ENCODE results near the gene UTS2R. TPM values are rescaled to one million over a fixed set of nuclear protein-coding genes. Genes with fewer than 3 reads are reported as not detected.

Gene UTS2R
- polyA plus RNA-seq (2011; rRNA removed) (not detected in 2 replicates), polyA minus RNA-seq (2011; rRNA and poly(A)+ RNA removed) (not detected in 2 replicates)

DNA sequence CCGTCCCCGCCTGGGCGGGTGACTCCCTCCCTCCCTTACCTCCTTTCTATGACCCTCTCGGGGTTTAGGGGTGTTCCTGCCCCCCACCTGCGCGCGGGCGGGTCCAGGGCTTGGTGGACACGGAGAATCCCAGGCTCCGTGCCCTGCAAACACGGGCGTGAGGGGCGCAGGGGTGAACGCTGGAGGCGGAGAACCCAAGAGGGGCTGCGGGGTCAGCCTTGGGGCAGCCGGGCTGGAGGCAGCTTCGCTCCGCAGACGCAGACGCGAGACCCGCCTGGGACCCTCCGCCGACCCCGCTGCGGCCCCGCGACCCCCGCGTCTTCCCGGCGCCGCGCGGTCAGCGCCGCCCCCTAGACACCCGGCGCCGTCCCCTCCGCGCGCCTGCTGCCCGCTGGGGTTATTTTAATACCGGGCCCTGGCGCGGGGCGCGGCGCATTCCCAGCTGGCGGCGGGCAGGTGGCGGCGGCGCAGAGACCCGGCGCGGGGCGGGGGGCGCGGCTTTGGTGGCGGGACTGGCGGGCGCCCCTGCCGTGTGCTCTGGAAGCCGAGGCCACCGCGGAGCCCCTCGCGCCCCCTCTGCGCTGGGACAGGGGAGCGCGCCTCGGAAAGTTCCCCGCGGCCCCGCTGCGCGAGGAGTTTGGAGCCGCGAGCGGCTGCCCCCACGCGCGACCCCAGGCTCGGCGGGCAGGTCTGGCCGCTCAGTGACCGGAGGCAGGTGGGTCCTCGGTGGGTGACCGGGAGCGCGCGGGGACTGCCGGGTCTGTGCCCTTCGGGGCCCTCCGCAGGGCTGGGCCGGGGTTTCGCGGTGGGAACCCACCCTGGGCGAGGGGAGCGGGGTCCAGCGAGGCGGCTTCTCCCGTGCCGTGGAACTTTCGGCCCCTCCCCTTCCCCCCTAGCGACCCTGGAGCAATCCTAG lies at the start of gene UTS2R:
UTS2R (plus strand) TSS at position 433 of the 916 bp plus-strand sequence. CDS start 2,560 bp downstream, outside the sequence.
- Histone ChIP-seq H3K9me3 (ENCODE audit: control insufficient read depth, insufficient read depth, low read length) (peaks cover 4% of the 10 kb centered on the region; the same call in 1 of the 2 replicates), H3K27ac (ENCODE audit: low read depth, low read length) (no peak within 1 kb of the TSS), H3K4me3 (ENCODE audit: low read depth, low read length) (peak within 1 kb of the TSS; percentile 40), H3K27me3 (ENCODE audit: control insufficient read depth, insufficient read depth, low read length) (peaks cover 61% of the 10 kb centered on the region)
- no peak for DNase-seq (ENCODE audit: low read depth, low spot score)
- CTCF ChIA-PET = no interaction called here
- TF ChIP-seq, protein P1, sequence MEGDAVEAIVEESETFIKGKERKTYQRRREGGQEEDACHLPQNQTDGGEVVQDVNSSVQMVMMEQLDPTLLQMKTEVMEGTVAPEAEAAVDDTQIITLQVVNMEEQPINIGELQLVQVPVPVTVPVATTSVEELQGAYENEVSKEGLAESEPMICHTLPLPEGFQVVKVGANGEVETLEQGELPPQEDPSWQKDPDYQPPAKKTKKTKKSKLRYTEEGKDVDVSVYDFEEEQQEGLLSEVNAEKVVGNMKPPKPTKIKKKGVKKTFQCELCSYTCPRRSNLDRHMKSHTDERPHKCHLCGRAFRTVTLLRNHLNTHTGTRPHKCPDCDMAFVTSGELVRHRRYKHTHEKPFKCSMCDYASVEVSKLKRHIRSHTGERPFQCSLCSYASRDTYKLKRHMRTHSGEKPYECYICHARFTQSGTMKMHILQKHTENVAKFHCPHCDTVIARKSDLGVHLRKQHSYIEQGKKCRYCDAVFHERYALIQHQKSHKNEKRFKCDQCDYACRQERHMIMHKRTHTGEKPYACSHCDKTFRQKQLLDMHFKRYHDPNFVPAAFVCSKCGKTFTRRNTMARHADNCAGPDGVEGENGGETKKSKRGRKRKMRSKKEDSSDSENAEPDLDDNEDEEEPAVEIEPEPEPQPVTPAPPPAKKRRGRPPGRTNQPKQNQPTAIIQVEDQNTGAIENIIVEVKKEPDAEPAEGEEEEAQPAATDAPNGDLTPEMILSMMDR (IDR thresholded peaks at IDR 0.05; ENCODE audit: low read depth, low read length) = no peak
- POLR2A ChIA-PET = no interaction called here

DNA sequence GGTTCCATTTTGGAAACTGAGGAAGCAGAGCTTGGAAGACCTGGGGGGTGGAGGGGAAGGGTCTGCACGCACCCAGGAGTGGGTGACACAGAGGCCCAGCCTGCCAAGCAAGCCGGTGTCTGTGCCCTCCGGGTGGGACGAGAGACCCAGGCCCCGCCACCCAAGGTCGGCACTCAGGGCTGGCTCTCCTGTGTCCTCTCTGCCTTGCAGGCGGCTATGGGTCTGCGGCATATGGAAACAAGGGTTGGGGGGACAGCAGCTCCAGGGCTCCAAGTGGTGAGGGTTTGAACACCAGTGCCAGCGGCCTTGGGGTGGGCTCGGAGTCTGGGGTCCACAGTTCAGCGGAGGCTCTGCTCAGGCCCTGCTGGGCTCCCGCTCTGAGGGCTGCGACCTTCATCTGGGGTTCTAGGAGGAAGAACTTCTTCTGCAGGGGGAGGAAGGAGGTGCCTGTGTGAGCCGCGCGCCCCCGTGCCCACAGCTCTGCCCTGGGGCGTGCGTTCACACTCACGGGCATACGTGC lies 49.6 kb upstream of the UTS2R start:
- no peak for DNase-seq (ENCODE audit: low read depth, low spot score)
- Histone ChIP-seq H3K9me3 (ENCODE audit: control insufficient read depth, insufficient read depth, low read length) (peaks cover 32% of the 10 kb centered on the region), H3K27ac (ENCODE audit: low read depth, low read length) (no peak overlapping the region), H3K4me3 (ENCODE audit: low read depth, low read length) (no peak overlapping the region), H3K27me3 (ENCODE audit: control insufficient read depth, insufficient read depth, low read length) (peaks cover 9% of the 10 kb centered on the region)
- ChIA-PET CTCF (no interaction called here), POLR2A (no interaction called here)
- TF ChIP-seq, protein P1 (IDR thresholded peaks at IDR 0.05; ENCODE audit: low read depth, low read length) = no peak

DNA sequence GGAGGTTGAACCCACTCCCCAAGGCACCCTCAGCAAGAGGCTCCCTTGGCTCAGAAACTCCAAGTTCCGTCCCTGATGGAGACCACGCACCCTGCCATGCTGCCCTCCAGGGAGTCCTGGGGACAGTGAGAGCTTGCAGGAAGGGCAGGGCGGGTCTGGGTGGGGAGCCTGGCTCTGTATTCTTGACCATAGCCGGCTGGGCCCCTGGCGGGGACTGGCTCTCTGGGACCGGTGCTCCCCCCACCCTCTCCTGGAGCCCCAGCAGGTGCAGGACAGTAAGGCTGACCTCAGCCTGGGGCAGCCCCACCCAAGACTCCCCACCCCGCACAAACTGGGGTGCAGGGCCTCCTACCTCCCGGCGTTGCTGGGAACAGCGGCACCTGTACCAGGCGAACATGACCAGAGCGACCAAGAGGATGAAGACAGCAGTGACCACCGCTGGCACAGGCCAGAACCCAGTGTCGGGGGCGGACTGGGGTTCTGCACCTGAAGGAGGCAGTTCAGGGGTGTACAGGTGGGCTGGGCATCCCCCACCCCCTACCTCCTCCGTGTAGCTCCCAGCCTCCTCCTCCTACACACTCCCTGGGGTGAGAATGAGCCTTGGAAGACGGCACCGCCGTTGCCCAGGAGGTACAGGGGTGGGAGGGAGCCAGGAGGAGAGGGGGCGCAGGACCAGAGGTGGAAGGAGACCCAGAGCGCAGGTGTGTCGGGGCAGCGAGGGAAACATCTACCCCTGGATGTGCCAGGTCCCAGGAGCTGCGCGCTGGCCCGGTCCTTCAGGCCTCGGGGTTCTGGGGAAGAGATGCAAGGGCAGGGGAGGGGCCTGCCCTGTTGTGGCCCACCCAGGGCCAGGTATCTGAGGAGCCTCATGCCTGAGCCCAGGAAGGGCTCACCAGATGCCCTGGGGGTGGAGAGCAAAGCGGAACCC lies 48.8 kb upstream of the UTS2R start:
- peaks cover 11% of the 10 kb centered on the region for H3K27me3 ChIP-seq (ENCODE audit: control insufficient read depth, insufficient read depth, low read length)
- peaks cover 25% of the 10 kb centered on the region for H3K9me3 ChIP-seq (ENCODE audit: control insufficient read depth, insufficient read depth, low read length)
- no peak for DNase-seq (ENCODE audit: low read depth, low spot score)
- ChIA-PET CTCF (no interaction called here), POLR2A (no interaction called here)
- TF ChIP-seq, protein P1 (IDR thresholded peaks at IDR 0.05; ENCODE audit: low read depth, low read length) = no peak
- no peak overlapping the region for H3K27ac ChIP-seq (ENCODE audit: low read depth, low read length)
- H3K4me3 ChIP-seq (ENCODE audit: low read depth, low read length) = no peak overlapping the region

DNA sequence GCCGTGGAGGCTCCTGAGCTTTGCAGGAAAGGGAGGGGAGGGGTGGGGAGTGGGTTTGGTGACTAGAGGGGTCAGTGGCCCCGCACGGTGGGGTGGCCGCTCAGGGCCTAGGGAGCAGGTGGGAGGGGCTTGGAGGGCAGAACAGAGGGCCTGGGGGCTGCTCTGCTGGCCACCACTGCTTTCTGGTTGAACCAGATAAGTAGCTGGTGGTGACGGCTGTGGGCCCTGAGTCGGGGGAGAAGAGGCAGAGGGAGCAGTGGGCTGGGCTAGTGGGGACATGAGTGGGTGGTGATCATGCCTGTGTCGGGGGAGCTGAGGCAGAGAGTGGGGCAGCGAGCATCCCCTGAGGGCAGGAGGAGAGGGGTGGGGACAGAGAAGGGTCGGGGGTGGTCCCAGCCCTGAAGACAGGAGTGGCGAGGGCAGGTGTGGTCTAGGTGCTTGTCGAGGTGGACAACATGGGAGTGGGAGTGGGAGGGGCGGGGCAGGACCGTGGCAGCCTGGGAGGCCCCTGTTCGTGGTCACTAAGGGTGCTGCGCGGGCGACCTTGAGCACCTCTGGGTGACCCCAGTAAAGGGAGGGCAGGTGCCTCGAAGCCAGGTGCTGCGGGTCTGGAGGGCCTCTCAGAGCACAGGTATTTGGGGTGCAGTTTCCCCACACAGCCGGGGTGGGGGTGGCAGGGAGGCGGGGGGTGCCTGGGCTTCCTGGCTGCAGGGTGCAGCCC lies 47.9 kb upstream of the UTS2R start:
- POLR2A ChIA-PET = no interaction called here
- CTCF ChIA-PET = no interaction called here

More for the DNA sequence above, 47.9 kb upstream of the UTS2R start:
- Histone ChIP-seq H3K27ac (ENCODE audit: low read depth, low read length) (no peak overlapping the region), H3K27me3 (ENCODE audit: control insufficient read depth, insufficient read depth, low read length) (peaks cover 15% of the 10 kb centered on the region), H3K9me3 (ENCODE audit: control insufficient read depth, insufficient read depth, low read length) (peaks cover 16% of the 10 kb centered on the region), H3K4me3 (ENCODE audit: low read depth, low read length) (no peak overlapping the region)
- TF ChIP-seq, protein P1 (IDR thresholded peaks at IDR 0.05; ENCODE audit: low read depth, low read length) = no peak
- no peak for DNase-seq (ENCODE audit: low read depth, low spot score)
